IMR-90 (cell line): Measurements from ENCODE around the gene GJB4.

ENCODE experiments used
- MAFK ChIP-seq: IDR thresholded peaks from 2 replicates; pipeline ENCODE4 v1.6.1; 2012; ENCODE audit warnings: low read depth, low read length, improper control_type of control experiment
- POLR2A ChIP-seq: IDR thresholded peaks from 2 replicates; pipeline ENCODE4 v1.6.1; 2012; ENCODE audit warnings: mild to moderate bottlenecking, low read depth, low read length

- TF ChIP-seq MAFK (no peak), POLR2A (no peak)
Measured at GRCh38 chr1:34784751-34785221, 25.2 kb downstream of the GJB4 start.
